WTC11 (cell line): Measurements from ENCODE around the gene CCDC85A. TPM values are rescaled to one million over a fixed set of nuclear protein-coding genes. Genes with fewer than 3 reads are reported as not detected.

Source experiments
- ATAC-seq: fragments of 200-7000 bp; cut with Tn5 transposase; 2 replicates; pipeline ENCODE4 v1.10.0; 2021; ENCODE audit warnings: mild to moderate bottlenecking, moderate library complexity
- CTCF ChIA-PET: fragments of 300-600 bp; sonication (Branson Sonifier 250); formaldehyde crosslinking; loops from one replicate; lab custom pipeline; 2021; ENCODE audit warnings: antibody characterized with exemption; lab: Charles Lee
- POLR2A ChIA-PET: fragments of 350-600 bp; sonication (Branson Sonifier 250); formaldehyde crosslinking; loops from one replicate; lab custom pipeline; 2021; ENCODE audit warnings: antibody characterized with exemption; lab: Charles Lee
- DNase-seq: peaks from one replicate; pipeline ENCODE4 v3.0.0; 2021; ENCODE audit warnings: low spot score
- H3K27ac Mint-ChIP-seq: 2 replicates; pipeline ENCODE4 v1.8.0; 2021; ENCODE audit warnings: mixed read lengths
- H3K27me3 Mint-ChIP-seq: 2 replicates; pipeline ENCODE4 v1.8.0; 2021; ENCODE audit warnings: low read depth, mild to moderate bottlenecking, moderate library complexity, mixed read lengths
- H3K36me3 Mint-ChIP-seq: 2 replicates; pipeline ENCODE4 v1.8.0; 2021; ENCODE audit warnings: mixed read lengths
- H3K4me1 Mint-ChIP-seq: 2 replicates; pipeline ENCODE4 v1.8.0; 2022; ENCODE audit warnings: mixed read lengths
- H3K4me3 Mint-ChIP-seq: 2 replicates; pipeline ENCODE4 v1.8.0; 2021; ENCODE audit warnings: mild to moderate bottlenecking, moderate library complexity, mixed read lengths
- H3K9me3 Mint-ChIP-seq: 2 replicates; pipeline ENCODE4 v1.8.0; 2021; ENCODE audit warnings: mixed read lengths
- ELF4 ChIP-seq: sonication (generic); formaldehyde crosslinking; IDR thresholded peaks from 2 replicates; pipeline ENCODE4 v1.8.1; 2022; ENCODE audit warnings: low read depth, mild to moderate bottlenecking, moderate library complexity, missing genetic modification reagents
- ESRRA ChIP-seq: sonication (generic); formaldehyde crosslinking; IDR thresholded peaks from 2 replicates; pipeline ENCODE4 v1.8.1; 2022; ENCODE audit warnings: mild to moderate bottlenecking, missing genetic modification reagents, borderline replicate concordance
- FOXP1 ChIP-seq: sonication (generic); formaldehyde crosslinking; IDR thresholded peaks from 2 replicates; pipeline ENCODE4 v1.8.0; 2022; ENCODE audit warnings: missing genetic modification reagents, mild to moderate bottlenecking, moderate library complexity, borderline replicate concordance
- GTF2I ChIP-seq: fragments of 250-450 bp; sonication (Bioruptor Pico); conservative IDR thresholded peaks from 2 replicates; pipeline ENCODE4 v1.4.0; 2021; ENCODE audit warnings: mild to moderate bottlenecking
- HMGA2 ChIP-seq: fragments of 250-450 bp; sonication (Bioruptor Pico); IDR thresholded peaks from 2 replicates; pipeline ENCODE4 v1.4.0; 2021; ENCODE audit warnings: mild to moderate bottlenecking, moderate library complexity
- IRF1 ChIP-seq: sonication (generic); formaldehyde crosslinking; IDR thresholded peaks from 2 replicates; pipeline ENCODE4 v1.8.0; 2023; ENCODE audit warnings: missing genetic modification reagents
- NR2C2 ChIP-seq: sonication (generic); formaldehyde crosslinking; IDR thresholded peaks from 2 replicates; pipeline ENCODE4 v1.8.0; 2022; ENCODE audit warnings: mild to moderate bottlenecking, missing genetic modification reagents
- OVOL2 ChIP-seq: fragments of 250-450 bp; sonication (Bioruptor Pico); IDR thresholded peaks from 2 replicates; pipeline ENCODE4 v1.9.0; 2021; ENCODE audit warnings: mild to moderate bottlenecking, borderline replicate concordance
- PRDM15 ChIP-seq: sonication (generic); formaldehyde crosslinking; IDR thresholded peaks from 2 replicates; pipeline ENCODE4 v1.8.0; 2022; ENCODE audit warnings: missing genetic modification reagents
- RORB ChIP-seq: fragments of 250-450 bp; sonication (Bioruptor Pico); IDR thresholded peaks from 2 replicates; pipeline ENCODE4 v1.9.0; 2021; ENCODE audit warnings: mild to moderate bottlenecking
- SMAD3 ChIP-seq: sonication (generic); formaldehyde crosslinking; IDR thresholded peaks from 2 replicates; pipeline ENCODE4 v1.8.0; 2022; ENCODE audit warnings: missing genetic modification reagents, mild to moderate bottlenecking, borderline replicate concordance
- TCF7 ChIP-seq: sonication (generic); formaldehyde crosslinking; IDR thresholded peaks from 2 replicates; pipeline ENCODE4 v1.8.0; 2022; ENCODE audit warnings: mild to moderate bottlenecking, low read depth, missing genetic modification reagents, moderate library complexity
- ZBTB21 ChIP-seq: sonication (generic); formaldehyde crosslinking; IDR thresholded peaks from 2 replicates; pipeline ENCODE4 v1.8.1; 2023; ENCODE audit warnings: mild to moderate bottlenecking, missing genetic modification reagents, borderline replicate concordance
- ZNF263 ChIP-seq: sonication (generic); formaldehyde crosslinking; IDR thresholded peaks from 2 replicates; pipeline ENCODE4 v1.8.1; 2022; ENCODE audit warnings: low read depth, mild to moderate bottlenecking, moderate library complexity, missing genetic modification reagents
- ZNF416 ChIP-seq: fragments of 250-450 bp; sonication (Bioruptor Pico); IDR thresholded peaks from 2 replicates; pipeline ENCODE4 v1.9.0; 2021; ENCODE audit warnings: mild to moderate bottlenecking, inconsistent platforms
- total RNA-seq: library from RNA; stranded (reverse); gene quantifications from 3 replicates; pipeline ENCODE4 v1.2.3, GENCODE V29; 2021
- TF ChIP-seq, protein P1 (sequence below): fragments of 250-450 bp; sonication (Bioruptor Pico); IDR thresholded peaks from 2 replicates; pipeline ENCODE4 v1.9.0; 2021; ENCODE audit warnings: moderate library complexity, mild to moderate bottlenecking, inconsistent platforms, borderline replicate concordance
- TF ChIP-seq, protein P2 (sequence below): sonication (generic); formaldehyde crosslinking; IDR thresholded peaks from 2 replicates; pipeline ENCODE4 v1.8.0; 2022; ENCODE audit warnings: mild to moderate bottlenecking, missing genetic modification reagents
- TF ChIP-seq, protein P3 (sequence below): fragments of 200-600 bp; IDR thresholded peaks from 2 replicates; pipeline ENCODE4 v1.8.0; 2022; ENCODE audit warnings: antibody characterized with exemption
- TF ChIP-seq, protein P4 (sequence below): sonication (generic); formaldehyde crosslinking; conservative IDR thresholded peaks from 2 replicates; pipeline ENCODE4 v1.8.1; 2023; ENCODE audit warnings: mild to moderate bottlenecking, low read depth, missing genetic modification reagents, moderate library complexity

Gene CCDC85A
- total RNA-seq, 1 experiment from 2014 or later = 0.22 TPM

GRCh38 chr2:56288838-56289580 lies 105.2 kb downstream of the CCDC85A start:
- Mint-ChIP-seq H3K4me1 (no peaks in the 10 kb centered on the region), H3K4me3 (no peak overlapping the region), H3K27me3 (no peaks in the 10 kb centered on the region), H3K36me3 (no peaks in the 10 kb centered on the region), H3K27ac (no peak overlapping the region), H3K9me3 (peaks cover 4% of the 10 kb centered on the region; the same call in 1 of the 2 replicates)
- ChIA-PET CTCF (interaction anchor here (0.6 to 1.6 kb wide), 3 partner anchors 9 to 106 kb away, joined by 3 to 7 read pairs (median 5); no protein-coding TSS in a partner anchor), POLR2A (no interaction called here)
- no peak for TF ChIP-seq ZBTB21
- no peak for TF ChIP-seq TCF7 (CRISPR knock-in tag)
- no peak for TF ChIP-seq OVOL2 (CRISPR knock-in tag)
- no peak for TF ChIP-seq GTF2I
- TF ChIP-seq, protein P1, sequence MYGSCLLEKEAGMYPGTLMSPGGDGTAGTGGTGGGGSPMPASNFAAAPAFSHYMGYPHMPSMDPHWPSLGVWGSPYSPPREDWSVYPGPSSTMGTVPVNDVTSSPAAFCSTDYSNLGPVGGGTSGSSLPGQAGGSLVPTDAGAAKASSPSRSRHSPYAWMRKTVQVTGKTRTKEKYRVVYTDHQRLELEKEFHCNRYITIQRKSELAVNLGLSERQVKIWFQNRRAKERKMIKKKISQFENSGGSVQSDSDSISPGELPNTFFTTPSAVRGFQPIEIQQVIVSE (CRISPR knock-in tag) = no peak
- no peak for TF ChIP-seq ESRRA (CRISPR knock-in tag)
- TF ChIP-seq SMAD3 (CRISPR knock-in tag) = no peak
- no peak for TF ChIP-seq ZNF263 (CRISPR knock-in tag)
- no peak for TF ChIP-seq ELF4
- TF ChIP-seq IRF1 (CRISPR knock-in tag) = no peak
- TF ChIP-seq, protein P2, sequence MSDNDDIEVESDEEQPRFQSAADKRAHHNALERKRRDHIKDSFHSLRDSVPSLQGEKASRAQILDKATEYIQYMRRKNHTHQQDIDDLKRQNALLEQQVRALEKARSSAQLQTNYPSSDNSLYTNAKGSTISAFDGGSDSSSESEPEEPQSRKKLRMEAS (CRISPR knock-in tag) = no peak
- no peak for TF ChIP-seq FOXP1 (CRISPR knock-in tag)
- TF ChIP-seq RORB = no peak
- no peak for TF ChIP-seq NR2C2 (CRISPR knock-in tag)
- TF ChIP-seq ZNF416 = no peak
- TF ChIP-seq HMGA2 (CRISPR knock-in tag) = no peak
- no peak for TF ChIP-seq PRDM15 (CRISPR knock-in tag)
- TF ChIP-seq, protein P3, sequence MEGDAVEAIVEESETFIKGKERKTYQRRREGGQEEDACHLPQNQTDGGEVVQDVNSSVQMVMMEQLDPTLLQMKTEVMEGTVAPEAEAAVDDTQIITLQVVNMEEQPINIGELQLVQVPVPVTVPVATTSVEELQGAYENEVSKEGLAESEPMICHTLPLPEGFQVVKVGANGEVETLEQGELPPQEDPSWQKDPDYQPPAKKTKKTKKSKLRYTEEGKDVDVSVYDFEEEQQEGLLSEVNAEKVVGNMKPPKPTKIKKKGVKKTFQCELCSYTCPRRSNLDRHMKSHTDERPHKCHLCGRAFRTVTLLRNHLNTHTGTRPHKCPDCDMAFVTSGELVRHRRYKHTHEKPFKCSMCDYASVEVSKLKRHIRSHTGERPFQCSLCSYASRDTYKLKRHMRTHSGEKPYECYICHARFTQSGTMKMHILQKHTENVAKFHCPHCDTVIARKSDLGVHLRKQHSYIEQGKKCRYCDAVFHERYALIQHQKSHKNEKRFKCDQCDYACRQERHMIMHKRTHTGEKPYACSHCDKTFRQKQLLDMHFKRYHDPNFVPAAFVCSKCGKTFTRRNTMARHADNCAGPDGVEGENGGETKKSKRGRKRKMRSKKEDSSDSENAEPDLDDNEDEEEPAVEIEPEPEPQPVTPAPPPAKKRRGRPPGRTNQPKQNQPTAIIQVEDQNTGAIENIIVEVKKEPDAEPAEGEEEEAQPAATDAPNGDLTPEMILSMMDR = no peak
- TF ChIP-seq, protein P4, sequence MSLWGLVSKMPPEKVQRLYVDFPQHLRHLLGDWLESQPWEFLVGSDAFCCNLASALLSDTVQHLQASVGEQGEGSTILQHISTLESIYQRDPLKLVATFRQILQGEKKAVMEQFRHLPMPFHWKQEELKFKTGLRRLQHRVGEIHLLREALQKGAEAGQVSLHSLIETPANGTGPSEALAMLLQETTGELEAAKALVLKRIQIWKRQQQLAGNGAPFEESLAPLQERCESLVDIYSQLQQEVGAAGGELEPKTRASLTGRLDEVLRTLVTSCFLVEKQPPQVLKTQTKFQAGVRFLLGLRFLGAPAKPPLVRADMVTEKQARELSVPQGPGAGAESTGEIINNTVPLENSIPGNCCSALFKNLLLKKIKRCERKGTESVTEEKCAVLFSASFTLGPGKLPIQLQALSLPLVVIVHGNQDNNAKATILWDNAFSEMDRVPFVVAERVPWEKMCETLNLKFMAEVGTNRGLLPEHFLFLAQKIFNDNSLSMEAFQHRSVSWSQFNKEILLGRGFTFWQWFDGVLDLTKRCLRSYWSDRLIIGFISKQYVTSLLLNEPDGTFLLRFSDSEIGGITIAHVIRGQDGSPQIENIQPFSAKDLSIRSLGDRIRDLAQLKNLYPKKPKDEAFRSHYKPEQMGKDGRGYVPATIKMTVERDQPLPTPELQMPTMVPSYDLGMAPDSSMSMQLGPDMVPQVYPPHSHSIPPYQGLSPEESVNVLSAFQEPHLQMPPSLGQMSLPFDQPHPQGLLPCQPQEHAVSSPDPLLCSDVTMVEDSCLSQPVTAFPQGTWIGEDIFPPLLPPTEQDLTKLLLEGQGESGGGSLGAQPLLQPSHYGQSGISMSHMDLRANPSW (CRISPR knock-in tag) = no peak
- ATAC-seq (peak; percentile 65), DNase-seq (no peak)
